HepG2 (cell line): Measurements from ENCODE around the gene PIGBOS1. TPM values are rescaled to one million over a fixed set of nuclear protein-coding genes. Genes with fewer than 3 reads are reported as not detected.
A peak's percentile ranks its signal among the peaks of the same experiment; 100 is the strongest.

Experiments used
- FOSL1 ChIP-seq: sonication (generic); formaldehyde crosslinking; IDR thresholded peaks from 2 replicates; pipeline ENCODE4 v1.9.0; 2021; ENCODE audit warnings: missing genetic modification reagents, borderline replicate concordance
- FOXA1 ChIP-seq, 2 experiments: fragments of 450-650 bp in 1 of 2; sonication (generic) in 1 of 2; formaldehyde crosslinking in 1 of 2; IDR thresholded peaks; 2 replicates each; pipeline versions ENCODE4 v1.4.0 to v1.6.1; 2016 to 2020; ENCODE audit warnings: missing genetic modification reagents in 1 of 2
- GABPA ChIP-seq, 2 experiments: IDR thresholded peaks; 2 replicates each; pipeline ENCODE4 v1.6.1; 2011 to 2016; ENCODE audit warnings: low read depth in 2 of 2, low read length in 1 of 2, missing biosample characterization in 1 of 2, missing genetic modification characterization in 1 of 2
- HNF1A ChIP-seq, 2 experiments: sonication (generic) in 1 of 2; formaldehyde crosslinking in 1 of 2; IDR thresholded peaks; 2 replicates each; pipeline versions ENCODE4 v1.4.0 to v1.6.1; 2016 to 2020; ENCODE audit warnings: borderline replicate concordance in 1 of 2, low read depth in 1 of 2, mild to moderate bottlenecking in 1 of 2, missing genetic modification reagents in 1 of 2
- HOXD1 ChIP-seq: sonication (generic); formaldehyde crosslinking; IDR thresholded peaks from 2 replicates; pipeline ENCODE4 v1.5.0; 2020; ENCODE audit warnings: missing genetic modification reagents
- KMT2A ChIP-seq: sonication (generic); formaldehyde crosslinking; IDR thresholded peaks from 2 replicates; pipeline ENCODE4 v1.4.0; 2020; ENCODE audit warnings: missing genetic modification reagents
- MIXL1 ChIP-seq: IDR thresholded peaks from 2 replicates; pipeline ENCODE4 v1.6.1; 2016
- NFE2L1 ChIP-seq: sonication (generic); formaldehyde crosslinking; IDR thresholded peaks from 2 replicates; pipeline ENCODE4 v1.4.0; 2020; ENCODE audit warnings: missing genetic modification reagents, mild to moderate bottlenecking, borderline replicate concordance
- NR2C2 ChIP-seq: sonication (generic); formaldehyde crosslinking; IDR thresholded peaks from 2 replicates; pipeline ENCODE4 v1.4.0; 2020; ENCODE audit warnings: missing genetic modification reagents, mild to moderate bottlenecking, moderate library complexity, borderline replicate concordance
- NR2F6 ChIP-seq, 2 experiments: IDR thresholded peaks; 2 replicates each; pipeline ENCODE4 v1.6.1; 2016; ENCODE audit warnings: antibody characterized with exemption in 1 of 2, mild to moderate bottlenecking in 1 of 2
- PREB ChIP-seq: sonication (generic); formaldehyde crosslinking; IDR thresholded peaks from 2 replicates; pipeline ENCODE4 v1.4.0; 2020; ENCODE audit warnings: missing genetic modification reagents
- RXRA ChIP-seq: sonication (generic); formaldehyde crosslinking; IDR thresholded peaks from 2 replicates; pipeline ENCODE4 v1.5.1; 2020; ENCODE audit warnings: missing genetic modification reagents
- SIN3A ChIP-seq: IDR thresholded peaks from 2 replicates; pipeline ENCODE4 v1.6.1; 2011; ENCODE audit warnings: low read depth, mild to moderate bottlenecking, control low read depth, low read length, borderline replicate concordance
- SIX4 ChIP-seq: sonication (generic); formaldehyde crosslinking; IDR thresholded peaks from 2 replicates; pipeline ENCODE4 v1.4.0; 2020; ENCODE audit warnings: missing genetic modification reagents
- TFDP2 ChIP-seq: sonication (generic); formaldehyde crosslinking; IDR thresholded peaks from 2 replicates; pipeline ENCODE4 v1.4.0; 2020; ENCODE audit warnings: missing genetic modification reagents
- YEATS4 ChIP-seq: sonication (generic); formaldehyde crosslinking; IDR thresholded peaks from 2 replicates; pipeline ENCODE4 v1.4.0; 2020; ENCODE audit warnings: missing genetic modification reagents, borderline replicate concordance
- ZBTB21 ChIP-seq: sonication (generic); formaldehyde crosslinking; IDR thresholded peaks from 2 replicates; pipeline ENCODE4 v1.4.0; 2020; ENCODE audit warnings: missing genetic modification reagents
- ZFP36 ChIP-seq: fragments of 150-350 bp; IDR thresholded peaks from 2 replicates; pipeline ENCODE4 v1.6.1; 2018; ENCODE audit warnings: borderline replicate concordance, low read length, low read depth; ENCODE audit not compliant: partially characterized antibody
- ZNF263 ChIP-seq: sonication (generic); formaldehyde crosslinking; IDR thresholded peaks from 2 replicates; pipeline ENCODE4 v1.4.0; 2020; ENCODE audit warnings: missing genetic modification reagents
- ZNF552 ChIP-seq: sonication (generic); formaldehyde crosslinking; IDR thresholded peaks from 2 replicates; pipeline ENCODE4 v1.9.0; 2022; ENCODE audit warnings: missing genetic modification reagents, mild to moderate bottlenecking, borderline replicate concordance
- polyA plus RNA-seq, 8 experiments: library from polyadenylated mRNA; depleted of rRNA in 3 of 8; stranded (reverse) in 7 of 8; unstranded in 1 of 8; fragments of >200 nt; fragmentation: Illumina TruSeq in 4 of 8; extraction: Trizol in 4 of 8; gene quantifications; 2 replicates each; pipeline versions ENCODE4 v1.2.1 to v1.2.3, GENCODE V29; 2011 to 2016; ENCODE audit warnings: low read depth in 4 of 8, missing spikeins in 1 of 8, mixed read lengths in 1 of 8; ENCODE audit not compliant: insufficient read depth in 1 of 8
- total RNA-seq, 5 experiments: library from RNA; depleted of rRNA; stranded (reverse); fragments of >200 nt; fragmentation: Illumina TruSeq; extraction: Trizol; gene quantifications; 2 replicates each; pipeline ENCODE4 v1.2.3, GENCODE V29; 2016; ENCODE audit warnings: low read depth in 1 of 5

The PIGBOS1 gene
- total and polyA plus RNA-seq, 2 of the 13 experiments (the other 11 are each of a cell fraction or from before 2014, with no cell fraction given), result 14.8 to 22.1 TPM

GRCh38 chr15:55290528-55291057, 28.3 kb downstream of the PIGBOS1 start (continued):
- TF ChIP-seq NR2F6 (IDR thresholded peaks at IDR 0.05) (no peak), NR2F6 (CRISPR knock-in tag; IDR thresholded peaks at IDR 0.05) (0 out of 2 replicates have a peak, but pooled peaks have one; percentile 10), FOSL1 (CRISPR knock-in tag) (no peak), HNF1A (IDR thresholded peaks at IDR 0.05; ENCODE audit: low read depth) (no peak), HNF1A (CRISPR knock-in tag; IDR thresholded peaks at IDR 0.05; ENCODE audit: borderline replicate concordance) (peak; percentile 43; the same call in 1 of the 2 replicates), ZNF552 (CRISPR knock-in tag) (0 out of 2 replicates have a peak, but pooled peaks have one; percentile 43), FOXA1 (IDR thresholded peaks at IDR 0.05) (no peak), FOXA1 (CRISPR knock-in tag; IDR thresholded peaks at IDR 0.05) (no peak), ZBTB21 (0 out of 2 replicates have a peak, but pooled peaks have one; percentile 28), SIX4 (CRISPR knock-in tag) (no peak), GABPA (IDR thresholded peaks at IDR 0.05; ENCODE audit: low read depth, low read length) (no peak), GABPA (CRISPR knock-in tag; IDR thresholded peaks at IDR 0.05; ENCODE audit: low read depth) (0 out of 2 replicates have a peak, but pooled peaks have one; percentile 5), NFE2L1 (CRISPR knock-in tag) (no peak), SIN3A (no peak), RXRA (CRISPR knock-in tag) (peak; percentile 25; the same call in 1 of the 2 replicates), ZNF263 (no peak), ZFP36 (no peak), MIXL1 (CRISPR knock-in tag) (0 out of 2 replicates have a peak, but pooled peaks have one; percentile 37), NR2C2 (CRISPR knock-in tag) (peak; percentile 54; the same call in 1 of the 2 replicates), TFDP2 (CRISPR knock-in tag) (no peak; the same call in 1 of the 2 replicates), KMT2A (CRISPR knock-in tag) (0 out of 2 replicates have a peak, but pooled peaks have one; percentile 11), PREB (CRISPR knock-in tag) (no peak), HOXD1 (CRISPR knock-in tag) (no peak), YEATS4 (CRISPR knock-in tag) (no peak)
